Measurements from ENCODE around the gene HSD11B2. TPM values are rescaled to one million over a fixed set of nuclear protein-coding genes. Genes with fewer than 3 reads are reported as not detected.

Gene HSD11B2
- total and polyA plus RNA-seq, 2 experiments from 2014 or later, result 0.93 to 2.3 TPM

DNA sequence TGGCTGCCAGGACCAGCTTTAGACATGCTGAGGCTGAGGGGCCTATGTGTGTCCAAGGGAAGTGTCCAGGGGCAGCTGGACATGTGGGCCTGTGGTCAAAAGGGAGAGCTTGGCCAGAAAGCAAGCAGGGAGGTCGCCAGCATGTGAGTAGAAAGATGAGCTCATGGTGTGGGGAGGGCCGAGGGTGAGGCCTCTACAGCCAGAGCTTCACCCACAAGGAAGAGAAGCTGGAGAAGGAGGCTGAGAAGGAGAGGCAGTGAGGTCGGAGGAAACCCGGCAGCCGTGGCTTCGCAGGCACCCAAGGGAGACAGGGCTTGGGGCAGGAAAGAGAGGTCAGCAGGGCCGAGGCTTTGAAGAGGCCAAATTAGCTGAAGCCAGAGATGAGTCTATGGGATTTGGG lies 4.0 kb upstream of the HSD11B2 start:
- Histone ChIP-seq H4K20me1 (ENCODE audit: insufficient read depth, poor library complexity, severe bottlenecking) (no peaks in the 10 kb centered on the region), H3K9me3 (ENCODE audit: low read depth) (no peaks in the 10 kb centered on the region), H2AFZ (no peak overlapping the region), H3K36me3 (replicated peaks; ENCODE audit: insufficient read depth, low read depth) (no peaks in the 10 kb centered on the region), H3K4me1 (ENCODE audit: insufficient read depth) (peaks cover 24% of the 10 kb centered on the region), H3K27ac (no peak overlapping the region), H3K4me3 (no peak overlapping the region), H3K9me2 (replicated peaks; ENCODE audit: insufficient read depth) (no peaks in the 10 kb centered on the region), H3K4me2 (no peak overlapping the region), H3K27me3 (peaks cover 26% of the 10 kb centered on the region), H3K79me2 (no peaks in the 10 kb centered on the region)
- 92% methylated on average over 7 of the region's 7 CpGs for WGBS (ENCODE audit: low lambda C conversion rate, missing lambda C conversion rate)
- TF ChIP-seq EZH2 (IDR thresholded peaks at IDR 0.05; ENCODE audit: borderline replicate concordance), result no peak
- TF ChIP-seq, protein P1, sequence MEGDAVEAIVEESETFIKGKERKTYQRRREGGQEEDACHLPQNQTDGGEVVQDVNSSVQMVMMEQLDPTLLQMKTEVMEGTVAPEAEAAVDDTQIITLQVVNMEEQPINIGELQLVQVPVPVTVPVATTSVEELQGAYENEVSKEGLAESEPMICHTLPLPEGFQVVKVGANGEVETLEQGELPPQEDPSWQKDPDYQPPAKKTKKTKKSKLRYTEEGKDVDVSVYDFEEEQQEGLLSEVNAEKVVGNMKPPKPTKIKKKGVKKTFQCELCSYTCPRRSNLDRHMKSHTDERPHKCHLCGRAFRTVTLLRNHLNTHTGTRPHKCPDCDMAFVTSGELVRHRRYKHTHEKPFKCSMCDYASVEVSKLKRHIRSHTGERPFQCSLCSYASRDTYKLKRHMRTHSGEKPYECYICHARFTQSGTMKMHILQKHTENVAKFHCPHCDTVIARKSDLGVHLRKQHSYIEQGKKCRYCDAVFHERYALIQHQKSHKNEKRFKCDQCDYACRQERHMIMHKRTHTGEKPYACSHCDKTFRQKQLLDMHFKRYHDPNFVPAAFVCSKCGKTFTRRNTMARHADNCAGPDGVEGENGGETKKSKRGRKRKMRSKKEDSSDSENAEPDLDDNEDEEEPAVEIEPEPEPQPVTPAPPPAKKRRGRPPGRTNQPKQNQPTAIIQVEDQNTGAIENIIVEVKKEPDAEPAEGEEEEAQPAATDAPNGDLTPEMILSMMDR (IDR thresholded peaks at IDR 0.05; ENCODE audit: poor library complexity), result no peak
- DNase-seq (ENCODE audit: low spot score), result no peak

DNA sequence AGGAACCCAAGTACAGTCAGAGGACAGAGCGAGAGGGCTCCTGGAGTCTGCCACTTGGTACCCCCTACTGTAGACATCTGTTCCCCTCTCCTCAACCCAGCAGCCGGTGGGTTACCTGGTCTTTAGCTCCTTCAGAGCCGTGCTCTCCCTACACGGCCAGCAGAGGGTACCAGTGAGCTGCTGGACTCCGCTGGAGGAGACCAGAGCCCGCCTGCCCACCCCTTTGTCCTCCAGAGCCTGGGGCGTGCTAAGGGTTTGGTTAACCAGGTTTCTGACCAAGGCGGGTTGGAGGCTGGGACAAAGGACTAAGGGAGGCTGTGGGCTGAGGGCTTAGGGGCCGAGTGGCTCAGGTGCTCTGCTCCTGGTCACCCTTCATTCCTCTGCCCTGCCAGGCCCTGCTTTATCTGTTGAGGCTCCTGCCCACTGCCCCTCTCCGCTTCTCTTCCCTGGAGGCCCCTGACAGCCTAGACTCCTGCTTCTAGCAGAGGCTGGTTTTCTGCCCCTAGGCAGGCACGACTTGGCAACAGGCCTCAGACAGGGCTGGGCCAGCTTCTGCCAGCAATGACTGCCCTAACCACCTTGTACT lies 2.7 kb upstream of the HSD11B2 start:
- Histone ChIP-seq H3K4me2 (no peak overlapping the region), H3K27ac (no peak overlapping the region), H4K20me1 (ENCODE audit: insufficient read depth, poor library complexity, severe bottlenecking) (no peaks in the 10 kb centered on the region), H2AFZ (no peak overlapping the region), H3K4me1 (ENCODE audit: insufficient read depth) (peaks cover 24% of the 10 kb centered on the region), H3K4me3 (no peak overlapping the region), H3K27me3 (peaks cover 27% of the 10 kb centered on the region), H3K9me2 (replicated peaks; ENCODE audit: insufficient read depth) (no peaks in the 10 kb centered on the region), H3K9me3 (ENCODE audit: low read depth) (no peaks in the 10 kb centered on the region), H3K79me2 (no peaks in the 10 kb centered on the region), H3K36me3 (replicated peaks; ENCODE audit: insufficient read depth, low read depth) (no peaks in the 10 kb centered on the region)
- WGBS (ENCODE audit: low lambda C conversion rate, missing lambda C conversion rate), result 34% methylated on average over 11 of the region's 11 CpGs
- TF ChIP-seq, protein P1 (IDR thresholded peaks at IDR 0.05; ENCODE audit: poor library complexity), result peak; percentile 77
- TF ChIP-seq EZH2phosphoT487 (IDR thresholded peaks at IDR 0.05; ENCODE audit: low read depth, severe bottlenecking, unreplicated experiment), result no peak
- peak; percentile 87 for DNase-seq (ENCODE audit: low spot score)

DNA sequence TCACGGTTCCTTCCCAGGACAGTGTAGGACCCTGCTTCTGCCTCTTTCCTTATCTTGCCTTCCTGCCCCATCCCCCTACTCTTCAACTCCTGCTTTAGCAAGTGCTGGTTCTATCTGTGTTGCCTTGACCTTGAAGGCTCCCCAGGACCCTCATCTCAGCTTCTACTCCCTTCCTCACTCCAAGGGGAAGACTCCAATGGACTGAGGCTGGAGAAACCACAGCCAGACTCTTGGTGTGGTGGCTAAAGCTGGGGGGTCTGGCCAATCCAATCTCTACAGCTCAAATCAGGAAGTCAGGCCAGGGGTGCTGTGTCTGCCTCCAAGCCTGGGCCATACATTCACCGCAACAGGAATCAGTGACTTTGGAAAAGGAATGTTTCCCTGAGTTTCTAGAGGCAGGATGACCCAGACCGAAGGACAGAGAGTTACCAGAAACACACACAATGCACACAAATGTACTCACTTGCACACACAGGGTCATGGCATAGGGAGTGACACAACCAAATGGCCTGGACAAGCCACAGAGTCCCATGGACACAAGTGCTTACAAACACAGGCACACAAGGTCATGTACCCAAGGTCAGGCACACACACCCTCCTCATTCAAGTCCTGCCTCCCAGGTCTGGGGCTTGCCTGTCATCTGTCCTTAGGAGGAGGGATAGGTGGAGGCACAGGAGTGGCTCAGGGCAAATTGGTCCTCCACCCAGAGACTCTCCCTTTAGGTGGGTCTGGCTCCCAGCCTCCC lies 1.7 kb upstream of the HSD11B2 start:
- H3K9me2 ChIP-seq (replicated peaks; ENCODE audit: insufficient read depth), result no peaks in the 10 kb centered on the region

More for the DNA sequence above, 1.7 kb upstream of the HSD11B2 start:
- Histone ChIP-seq H3K27ac (no peak overlapping the region), H3K27me3 (peaks cover 27% of the 10 kb centered on the region), H3K4me2 (no peak overlapping the region), H2AFZ (no peak overlapping the region), H3K4me1 (ENCODE audit: insufficient read depth) (peaks cover 19% of the 10 kb centered on the region), H3K4me3 (no peak overlapping the region), H3K9me3 (ENCODE audit: low read depth) (no peaks in the 10 kb centered on the region), H3K79me2 (no peaks in the 10 kb centered on the region), H4K20me1 (ENCODE audit: insufficient read depth, poor library complexity, severe bottlenecking) (no peaks in the 10 kb centered on the region), H3K36me3 (replicated peaks; ENCODE audit: insufficient read depth, low read depth) (no peaks in the 10 kb centered on the region)
- 92% methylated on average over 3 of the region's 3 CpGs for WGBS (ENCODE audit: low lambda C conversion rate, missing lambda C conversion rate)
- TF ChIP-seq, protein P1 (IDR thresholded peaks at IDR 0.05; ENCODE audit: poor library complexity), result no peak
- TF ChIP-seq EZH2 (IDR thresholded peaks at IDR 0.05; ENCODE audit: borderline replicate concordance) (no peak), EZH2phosphoT487 (IDR thresholded peaks at IDR 0.05; ENCODE audit: low read depth, severe bottlenecking, unreplicated experiment) (no peak)
- no peak for DNase-seq (ENCODE audit: low spot score)
